Measurements from ENCODE around the gene CFHR4.

GRCh38 chr1:196858811-196859210, 29.0 kb upstream of the CFHR4 start:
- no peak for TF ChIP-seq CTCF (IDR thresholded peaks at IDR 0.05)
- TF ChIP-seq POLR2A (IDR thresholded peaks at IDR 0.05) = no peak
